HCT116 (cell line): Measurements from ENCODE around the gene THRB. TPM values are rescaled to one million over a fixed set of nuclear protein-coding genes. Genes with fewer than 3 reads are reported as not detected.

Source experiments
- ATAC-seq: fragments of 200-7000 bp; cut with Tn5 transposase; 2 replicates; pipeline ENCODE4 v1.9.1; 2020; ENCODE audit warnings: mild to moderate bottlenecking, moderate library complexity
- BruUV-seq: library from RNA; stranded (reverse); fragments of 400-500 nt; replicated peaks from 2 replicates; lab custom pipeline; 2021; lab: Mats Ljungman, UMichigan
- CTCF ChIA-PET: fragments of 300-600 bp; sonication (Branson Sonifier 250); formaldehyde crosslinking; loops from one replicate; lab custom pipeline; 2021; ENCODE audit warnings: antibody characterized with exemption; lab: Charles Lee
- POLR2A ChIA-PET: fragments of 300-600, 350-600 bp; sonication (Branson Sonifier 250); formaldehyde crosslinking; loops from one replicate; lab custom pipeline; 2021; ENCODE audit warnings: antibody characterized with exemption; lab: Charles Lee
- RAD21 ChIA-PET, 2 experiments: fragments of 300-600 bp; sonication (Branson Sonifier 250); formaldehyde crosslinking; loops; one replicate each; lab custom pipeline; 2023; ENCODE audit warnings: low total read pairs in 2 of 2; ENCODE audit not compliant: uncharacterized antibody in 2 of 2, unreplicated experiment in 2 of 2, low non-redundant PET in 1 of 2; lab: Charles Lee
- DNase-seq: peaks from one replicate; pipeline ENCODE4 v3.0.0-alpha.2; 2010; ENCODE audit warnings: low read depth, low spot score
- H2AFZ ChIP-seq: fragments of 200-600 bp; shearing (Covaris generic), sonication (generic); 2 replicates; pipeline ENCODE4 v1.6.1; 2017; ENCODE audit warnings: low read depth, mixed run types, mixed read lengths, antibody characterized with exemption, low read length; ENCODE audit not compliant: poor library complexity, severe bottlenecking
- H3K27ac ChIP-seq: 2 replicates; pipeline ENCODE4 v1.5.1; 2012; ENCODE audit warnings: low read depth, low read length
- H3K27me3 ChIP-seq: fragments of 200-600 bp; sonication (generic); 2 replicates; pipeline ENCODE4 v1.6.1; 2016; ENCODE audit warnings: mixed run types, low read length, mixed read lengths; ENCODE audit not compliant: insufficient read depth
- H3K36me3 ChIP-seq, 2 experiments: fragments of 200-500 bp in 1 of 2; fragments of 200-600 bp in 1 of 2; sonication (Bioruptor generic) in 1 of 2; sonication (generic) in 1 of 2; 2 replicates each; pipeline versions ENCODE4 v1.5.1 to v1.6.1; 2014 to 2016; ENCODE audit warnings: low read length in 2 of 2, inconsistent platforms in 1 of 2, mixed read lengths in 1 of 2, mixed run types in 1 of 2; ENCODE audit not compliant: insufficient read depth in 2 of 2, control insufficient read depth in 1 of 2
- H3K4me1 ChIP-seq, 2 experiments: fragments of 200-600 bp in 1 of 2; sonication (generic) in 1 of 2; 2 replicates each; pipeline versions ENCODE4 v1.5.1 to v1.6.1; 2012 to 2017; ENCODE audit warnings: low read length in 2 of 2, inconsistent platforms in 1 of 2, mild to moderate bottlenecking in 1 of 2, mixed read lengths in 1 of 2, mixed run types in 1 of 2, moderate library complexity in 1 of 2; ENCODE audit not compliant: insufficient read depth in 2 of 2, control insufficient read depth in 1 of 2
- H3K4me2 ChIP-seq: fragments of 200-600 bp; sonication (generic); 2 replicates; pipeline ENCODE4 v1.6.1; 2017; ENCODE audit warnings: mixed run types, low read length, mixed read lengths
- H3K4me3 ChIP-seq, 2 experiments: fragments of 200-600 bp in 1 of 2; sonication (generic) in 1 of 2; replicated peaks in 1 of 2; 2 replicates each; pipeline ENCODE4 v1.5.1; 2011 to 2016; ENCODE audit warnings: low read length in 2 of 2, control low read depth in 1 of 2, low read depth in 1 of 2, mild to moderate bottlenecking in 1 of 2, mixed read lengths in 1 of 2, mixed run types in 1 of 2
- H3K79me2 ChIP-seq: fragments of 200-600 bp; sonication (generic); 2 replicates; pipeline ENCODE4 v1.6.1; 2017; ENCODE audit warnings: mild to moderate bottlenecking, mixed run types, low read length, moderate library complexity, mixed read lengths; ENCODE audit not compliant: insufficient read depth
- H3K9ac ChIP-seq: fragments of 200-600 bp; sonication (generic); 2 replicates; pipeline ENCODE4 v1.6.1; 2016; ENCODE audit warnings: low read length, mixed read lengths
- H3K9me2 ChIP-seq: fragments of 200-600 bp; sonication (generic), shearing (Covaris generic); 2 replicates; pipeline ENCODE4 v1.6.1; 2017; ENCODE audit warnings: mixed run types, mild to moderate bottlenecking, moderate library complexity; ENCODE audit not compliant: insufficient read depth
- H3K9me3 ChIP-seq, 2 experiments: fragments of 200-500 bp in 1 of 2; fragments of 200-600 bp in 1 of 2; sonication (Bioruptor generic) in 1 of 2; sonication (generic) in 1 of 2; 2 replicates each; pipeline ENCODE4 v1.6.1; 2014 to 2017; ENCODE audit warnings: low read length in 2 of 2, mixed read lengths in 2 of 2, inconsistent platforms in 1 of 2, low read depth in 1 of 2, mild to moderate bottlenecking in 1 of 2, mixed run types in 1 of 2, moderate library complexity in 1 of 2; ENCODE audit not compliant: control insufficient read depth in 1 of 2, insufficient read depth in 1 of 2
- H4K20me1 ChIP-seq: fragments of 200-600 bp; sonication (generic), shearing (Covaris generic); 2 replicates; pipeline ENCODE4 v1.6.1; 2017; ENCODE audit warnings: mixed run types, mild to moderate bottlenecking, moderate library complexity; ENCODE audit not compliant: insufficient read depth
- ATF3 ChIP-seq: IDR thresholded peaks from 2 replicates; pipeline ENCODE4 v1.6.1; 2012
- CBX3 ChIP-seq: IDR thresholded peaks from 2 replicates; pipeline ENCODE4 v1.6.1; 2012; ENCODE audit warnings: low read depth
- CEBPB ChIP-seq: IDR thresholded peaks from 2 replicates; pipeline ENCODE4 v1.6.1; 2012; ENCODE audit warnings: low read depth
- EGR1 ChIP-seq: IDR thresholded peaks from 2 replicates; pipeline ENCODE4 v1.6.1; 2012; ENCODE audit warnings: low read depth
- EZH2 ChIP-seq: fragments of 200-600 bp; sonication (generic); IDR thresholded peaks from 2 replicates; pipeline ENCODE4 v1.6.1; 2017; ENCODE audit warnings: antibody characterized with exemption, mixed run types
- FOSL1 ChIP-seq: IDR thresholded peaks from 2 replicates; pipeline ENCODE4 v1.6.1; 2012; ENCODE audit warnings: low read depth
- MAX ChIP-seq: IDR thresholded peaks from 2 replicates; pipeline ENCODE4 v1.6.1; 2012
- POLR2AphosphoS5 ChIP-seq: IDR thresholded peaks from 2 replicates; pipeline ENCODE4 v1.6.1; 2011; ENCODE audit warnings: mild to moderate bottlenecking, low read depth, low read length, moderate library complexity
- RAD21 ChIP-seq: IDR thresholded peaks from 2 replicates; pipeline ENCODE4 v1.6.1; 2012; ENCODE audit warnings: low read depth, mild to moderate bottlenecking
- REST ChIP-seq: IDR thresholded peaks from 2 replicates; pipeline ENCODE4 v1.6.1; 2012; ENCODE audit warnings: low read depth
- SIN3A ChIP-seq: IDR thresholded peaks from 2 replicates; pipeline ENCODE4 v1.6.1; 2012; ENCODE audit warnings: low read depth
- SP1 ChIP-seq: IDR thresholded peaks from 2 replicates; pipeline ENCODE4 v1.6.1; 2012; ENCODE audit warnings: low read depth
- SRF ChIP-seq: IDR thresholded peaks from 2 replicates; pipeline ENCODE4 v1.6.1; 2012; ENCODE audit warnings: low read depth
- TCF7L2 ChIP-seq: IDR thresholded peaks from 2 replicates; pipeline ENCODE4 v1.7.0; 2011; ENCODE audit warnings: borderline replicate concordance, inconsistent platforms; ENCODE audit not compliant: insufficient read depth, insufficient read length; ENCODE audit errors: extremely low read depth
- YY1 ChIP-seq: IDR thresholded peaks from 2 replicates; pipeline ENCODE4 v1.6.1; 2011; ENCODE audit warnings: low read length, low read depth, moderate library complexity, mild to moderate bottlenecking; ENCODE audit not compliant: insufficient replicate concordance; ENCODE audit errors: extremely low read depth
- ZNF274 ChIP-seq: fragments of 200-500 bp; sonication (Bioruptor generic); IDR thresholded peaks from 2 replicates; pipeline ENCODE4 v1.6.1; 2014; ENCODE audit warnings: mild to moderate bottlenecking, low read depth, low read length, inconsistent platforms
- intact Hi-C: fragments of 100-400 bp; cut with micrococcal nuclease; formaldehyde crosslinking; loops from 2 replicates; pipeline ENCODE4 v1.10.0; 2022
- total RNA-seq: library from RNA; stranded (reverse); gene quantifications from one replicate; pipeline ENCODE4 v1.2.1, GENCODE V29; 2021; ENCODE audit not compliant: unreplicated experiment
- TF ChIP-seq, protein P1 (sequence below): IDR thresholded peaks from 2 replicates; pipeline ENCODE4 v1.6.1; 2011; ENCODE audit warnings: mild to moderate bottlenecking, low read length, moderate library complexity; ENCODE audit not compliant: insufficient replicate concordance; ENCODE audit errors: extremely low read depth

The THRB gene
- total RNA-seq, 1 experiment from 2014 or later, result 2.5 TPM

GRCh38 chr3:24142127-24142526 lies 352.5 kb downstream of the THRB start:
- no peak for ATAC-seq
- no TSS peak for BruUV-seq
- H3K9ac ChIP-seq, result no peak overlapping the region
- DNase-seq, result no peak
- H3K27me3 ChIP-seq, result no peaks in the 10 kb centered on the region
- no peak for TF ChIP-seq SIN3A
- TF ChIP-seq MAX, result no peak
- TF ChIP-seq EGR1, result no peak
- TF ChIP-seq SRF, result no peak
- TF ChIP-seq TCF7L2, result no peak
- TF ChIP-seq POLR2AphosphoS5, result no peak
- TF ChIP-seq EZH2, result no peak
- TF ChIP-seq ATF3, result no peak
- no peak for TF ChIP-seq RAD21
- TF ChIP-seq REST, result no peak
- no peak for TF ChIP-seq FOSL1
- TF ChIP-seq, protein P1, sequence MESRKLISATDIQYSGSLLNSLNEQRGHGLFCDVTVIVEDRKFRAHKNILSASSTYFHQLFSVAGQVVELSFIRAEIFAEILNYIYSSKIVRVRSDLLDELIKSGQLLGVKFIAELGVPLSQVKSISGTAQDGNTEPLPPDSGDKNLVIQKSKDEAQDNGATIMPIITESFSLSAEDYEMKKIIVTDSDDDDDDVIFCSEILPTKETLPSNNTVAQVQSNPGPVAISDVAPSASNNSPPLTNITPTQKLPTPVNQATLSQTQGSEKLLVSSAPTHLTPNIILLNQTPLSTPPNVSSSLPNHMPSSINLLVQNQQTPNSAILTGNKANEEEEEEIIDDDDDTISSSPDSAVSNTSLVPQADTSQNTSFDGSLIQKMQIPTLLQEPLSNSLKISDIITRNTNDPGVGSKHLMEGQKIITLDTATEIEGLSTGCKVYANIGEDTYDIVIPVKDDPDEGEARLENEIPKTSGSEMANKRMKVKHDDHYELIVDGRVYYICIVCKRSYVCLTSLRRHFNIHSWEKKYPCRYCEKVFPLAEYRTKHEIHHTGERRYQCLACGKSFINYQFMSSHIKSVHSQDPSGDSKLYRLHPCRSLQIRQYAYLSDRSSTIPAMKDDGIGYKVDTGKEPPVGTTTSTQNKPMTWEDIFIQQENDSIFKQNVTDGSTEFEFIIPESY, result no peak
- no peak for TF ChIP-seq CBX3
- no peak for TF ChIP-seq ZNF274
- TF ChIP-seq SP1, result no peak
- no peak for TF ChIP-seq YY1
- TF ChIP-seq CEBPB, result no peak
- TF ChIP-seq, all 23 proteins: peak for 0
- no peaks in the 10 kb centered on the region for H3K79me2 ChIP-seq
- no peaks in the 10 kb centered on the region for H3K36me3 ChIP-seq
- H4K20me1 ChIP-seq, result no peaks in the 10 kb centered on the region
- H3K9me3 ChIP-seq, result no peaks in the 10 kb centered on the region
- H3K4me2 ChIP-seq, result no peak overlapping the region
- CTCF ChIA-PET, result no interaction called here
- H3K27ac ChIP-seq, result no peak overlapping the region
- no peaks in the 10 kb centered on the region for H3K9me2 ChIP-seq
- H3K4me3 ChIP-seq, result no peak overlapping the region
- RAD21 ChIA-PET, result no interaction called here
- peaks cover 12 to 27% of the 10 kb centered on the region in 2 experiments for H3K4me1 ChIP-seq
- no peak overlapping the region for H2AFZ ChIP-seq
- POLR2A ChIA-PET, result no interaction called here
- intact Hi-C loops, result no loop called here
